ENCODE data around the gene LIPC.
"Not testable (repeated sequence)": the region's sequence is repeated elsewhere in the genome, so short reads cannot be mapped to it uniquely, and the experiment has no call there.

- not testable (repeated sequence) for TF ChIP-seq CTCF, POLR2A (IDR thresholded peaks at IDR 0.05)
Observed at GRCh38 chr15:58603927-58604326, 172.1 kb downstream of the LIPC start.

Measured in thyroid gland (tissue), 4 donors.